IMR-90 (cell line): ENCODE results near the gene DPYSL5. TPM values are rescaled to one million over a fixed set of nuclear protein-coding genes. Genes with fewer than 3 reads are reported as not detected.

Experiments
- ATAC-seq: fragments of 200-7000 bp; cut with Tn5 transposase; 2 replicates; pipeline ENCODE4 v1.9.1; 2020; ENCODE audit warnings: low read depth, mild to moderate bottlenecking, moderate library complexity
- BruUV-seq: library from RNA; stranded (reverse); fragments of 400-500 nt; replicated peaks from 2 replicates; lab custom pipeline; 2021; lab: Mats Ljungman, UMichigan
- CTCF ChIA-PET: fragments of 300-600 bp; formaldehyde crosslinking; extraction: SDS; loops from one replicate; lab custom pipeline; 2021; ENCODE audit warnings: antibody characterized with exemption; lab: Yijun Ruan, JAX
- POLR2A ChIA-PET: fragments of 300-600 bp; sonication (Branson Sonifier 250); formaldehyde crosslinking; loops from one replicate; lab custom pipeline; 2022; ENCODE audit warnings: antibody characterized with exemption; ENCODE audit not compliant: unreplicated experiment; lab: Charles Lee
- DNase-seq: peaks from one replicate; pipeline ENCODE4 v3.0.0; 2013
- H2AFZ ChIP-seq: replicated peaks from 2 replicates; pipeline ENCODE3; 2013; ENCODE audit warnings: low read length, mild to moderate bottlenecking; ENCODE audit not compliant: poor library complexity
- H2AK5ac ChIP-seq: 2 replicates; pipeline ENCODE4 v1.6.1; 2013; ENCODE audit warnings: low read depth, low read length, inconsistent platforms
- H2AK9ac ChIP-seq: replicated peaks from 2 replicates; pipeline ENCODE3; 2013; ENCODE audit warnings: mild to moderate bottlenecking, low read depth, low read length, moderate library complexity; ENCODE audit not compliant: poor library complexity
- H2BK120ac ChIP-seq: 2 replicates; pipeline ENCODE4 v1.6.1; 2013; ENCODE audit warnings: low read depth, low read length, inconsistent platforms
- H2BK15ac ChIP-seq: 3 replicates; pipeline ENCODE4 v1.6.1; 2013; ENCODE audit warnings: low read depth, low read length, inconsistent platforms
- H2BK20ac ChIP-seq: 2 replicates; pipeline ENCODE4 v1.6.1; 2013; ENCODE audit warnings: low read depth, mild to moderate bottlenecking, inconsistent platforms, low read length, moderate library complexity
- H2BK5ac ChIP-seq: 2 replicates; pipeline ENCODE4 v1.6.1; 2013; ENCODE audit warnings: mild to moderate bottlenecking, low read depth, low read length, inconsistent platforms; ENCODE audit not compliant: poor library complexity, severe bottlenecking
- H3K14ac ChIP-seq: replicated peaks from 2 replicates; pipeline ENCODE4 v1.6.1; 2013; ENCODE audit warnings: low read depth, low read length, inconsistent platforms
- H3K18ac ChIP-seq: 2 replicates; pipeline ENCODE4 v1.6.1; 2013; ENCODE audit warnings: low read depth, low read length, control low read depth
- H3K23ac ChIP-seq: 2 replicates; pipeline ENCODE4 v1.6.1; 2013; ENCODE audit warnings: low read depth, low read length, inconsistent platforms
- H3K27ac ChIP-seq: 2 replicates; pipeline ENCODE4 v1.5.1; 2013; ENCODE audit warnings: mild to moderate bottlenecking, control low read depth, low read length; ENCODE audit not compliant: insufficient read depth
- H3K27me3 ChIP-seq: 2 replicates; pipeline ENCODE4 v1.6.1; 2013; ENCODE audit warnings: low read length; ENCODE audit not compliant: control insufficient read depth, insufficient read depth
- H3K36me3 ChIP-seq: 2 replicates; pipeline ENCODE4 v1.6.1; 2013; ENCODE audit warnings: low read length, mixed read lengths; ENCODE audit not compliant: control insufficient read depth, insufficient read depth
- H3K4ac ChIP-seq: 2 replicates; pipeline ENCODE4 v1.6.1; 2013; ENCODE audit warnings: low read depth, low read length, inconsistent platforms
- H3K4me1 ChIP-seq: 2 replicates; pipeline ENCODE4 v1.6.1; 2013; ENCODE audit warnings: low read length, mixed read lengths; ENCODE audit not compliant: control insufficient read depth, insufficient read depth
- H3K4me2 ChIP-seq: 2 replicates; pipeline ENCODE4 v1.6.1; 2013; ENCODE audit warnings: low read depth, mild to moderate bottlenecking, control low read depth, low read length, moderate library complexity
- H3K4me3 ChIP-seq: 2 replicates; pipeline ENCODE4 v1.5.1; 2013; ENCODE audit warnings: low read depth, mild to moderate bottlenecking, control low read depth, low read length, moderate library complexity; ENCODE audit not compliant: insufficient read depth
- H3K56ac ChIP-seq: 2 replicates; pipeline ENCODE4 v1.6.1; 2013; ENCODE audit warnings: low read length, inconsistent platforms; ENCODE audit not compliant: insufficient read depth; ENCODE audit errors: extremely low read depth
- H3K79me1 ChIP-seq, 2 experiments: 2 replicates each; pipeline ENCODE4 v1.6.1; 2013; ENCODE audit warnings: low read length in 2 of 2, inconsistent platforms in 1 of 2, low read depth in 1 of 2
- H3K9ac ChIP-seq: 2 replicates; pipeline ENCODE4 v1.6.1; 2013; ENCODE audit warnings: low read depth, low read length, control low read depth
- H3K9me1 ChIP-seq: 2 replicates; pipeline ENCODE4 v1.6.1; 2013; ENCODE audit warnings: low read length, inconsistent platforms; ENCODE audit not compliant: insufficient read depth
- H3K9me3 ChIP-seq: 2 replicates; pipeline ENCODE4 v1.6.1; 2013; ENCODE audit warnings: low read length; ENCODE audit not compliant: control insufficient read depth, insufficient read depth
- H4K20me1 ChIP-seq: 2 replicates; pipeline ENCODE4 v1.6.1; 2013; ENCODE audit warnings: low read length, inconsistent platforms; ENCODE audit not compliant: insufficient read depth
- H4K5ac ChIP-seq: 2 replicates; pipeline ENCODE4 v1.6.1; 2013; ENCODE audit warnings: mild to moderate bottlenecking, low read depth, low read length, control low read depth
- H4K8ac ChIP-seq, 2 experiments: 2 replicates each; pipeline ENCODE4 v1.6.1; 2013; ENCODE audit warnings: low read depth in 2 of 2, low read length in 2 of 2, control low read depth in 1 of 2, inconsistent platforms in 1 of 2
- H4K91ac ChIP-seq: 2 replicates; pipeline ENCODE4 v1.6.1; 2013; ENCODE audit warnings: low read depth, low read length, inconsistent platforms; ENCODE audit not compliant: insufficient read depth
- BHLHE40 ChIP-seq: fragments of 150-350 bp; IDR thresholded peaks from 2 replicates; pipeline ENCODE4 v1.6.1; 2016; ENCODE audit warnings: mild to moderate bottlenecking, low read depth, low read length
- CEBPB ChIP-seq: IDR thresholded peaks from 2 replicates; pipeline ENCODE4 v1.6.1; 2012; ENCODE audit warnings: low read depth, low read length, improper control_type of control experiment
- CHD1 ChIP-seq: IDR thresholded peaks from 2 replicates; pipeline ENCODE4 v1.6.1; 2012; ENCODE audit warnings: low read depth, low read length, improper control_type of control experiment
- FOS ChIP-seq: fragments of 150-350 bp; IDR thresholded peaks from 2 replicates; pipeline ENCODE4 v1.6.1; 2016; ENCODE audit warnings: low read depth, low read length
- MAFK ChIP-seq: IDR thresholded peaks from 2 replicates; pipeline ENCODE4 v1.6.1; 2012; ENCODE audit warnings: low read depth, low read length, improper control_type of control experiment
- MAZ ChIP-seq: IDR thresholded peaks from 2 replicates; pipeline ENCODE4 v1.6.1; 2012; ENCODE audit warnings: low read depth, mild to moderate bottlenecking, low read length, improper control_type of control experiment, moderate library complexity, borderline replicate concordance
- MXI1 ChIP-seq: IDR thresholded peaks from 2 replicates; pipeline ENCODE4 v1.6.1; 2012; ENCODE audit warnings: low read depth, mild to moderate bottlenecking, low read length, moderate library complexity, borderline replicate concordance
- NFE2L2 ChIP-seq: fragments of 150-350 bp; IDR thresholded peaks from 2 replicates; pipeline ENCODE4 v1.6.1; 2016; ENCODE audit warnings: low read depth, mild to moderate bottlenecking, low read length
- POLR2A ChIP-seq: IDR thresholded peaks from 2 replicates; pipeline ENCODE4 v1.6.1; 2012; ENCODE audit warnings: mild to moderate bottlenecking, low read depth, low read length
- RAD21 ChIP-seq: IDR thresholded peaks from 2 replicates; pipeline ENCODE4 v1.6.1; 2012; ENCODE audit warnings: low read length, improper control_type of control experiment
- RCOR1 ChIP-seq: IDR thresholded peaks from 2 replicates; pipeline ENCODE4 v1.6.1; 2012; ENCODE audit warnings: mild to moderate bottlenecking, low read length, improper control_type of control experiment; ENCODE audit not compliant: insufficient replicate concordance
- RFX5 ChIP-seq: IDR thresholded peaks from 2 replicates; pipeline ENCODE4 v1.8.0; 2012; ENCODE audit warnings: low read depth, mild to moderate bottlenecking, low read length, moderate library complexity
- SMC3 ChIP-seq: fragments of 150-350 bp; IDR thresholded peaks from 2 replicates; pipeline ENCODE4 v1.6.1; 2016; ENCODE audit warnings: low read depth, mild to moderate bottlenecking, antibody characterized with exemption, low read length, moderate library complexity
- WGBS, 2 experiments: methylation state at CpG; one replicate each; pipeline versions ENCODE4 v1.1.5 to v1.1.7; 2013; ENCODE audit warnings: missing lambda C conversion rate in 2 of 2; ENCODE audit not compliant: insufficient read length in 1 of 2; ENCODE audit errors: extremely low coverage in 2 of 2; 5-methylcytosine and 5-hydroxymethylcytosine counted together
- dilution Hi-C: fragments of 300-500 bp; cut with HindIII; formaldehyde crosslinking; loops from one replicate; pipeline ENCODE4 v1.14.3; 2018; ENCODE audit warnings: low sequenced_read_pairs; ENCODE audit not compliant: unreplicated experiment
- in situ Hi-C: fragments of 300-500 bp; cut with MboI; formaldehyde crosslinking; loops from 3 replicates; pipeline ENCODE4 v1.14.3; 2019; ENCODE audit warnings: low sequenced_read_pairs, inconsistent platforms, mixed read lengths
- intact Hi-C: fragments of 100-400 bp; cut with micrococcal nuclease; formaldehyde crosslinking; loops from 2 replicates; pipeline ENCODE4 v1.10.0; 2022
- polyA plus RNA-seq, 3 experiments: library from polyadenylated mRNA; depleted of rRNA; stranded (reverse); fragments of >200 nt; gene quantifications; 2 replicates each; pipeline ENCODE4 v1.2.3, GENCODE V29; 2012; ENCODE audit warnings: low replicate concordance in 1 of 3
- total RNA-seq: library from RNA; depleted of rRNA; stranded (reverse); fragments of >200 nt; gene quantifications from 2 replicates; pipeline ENCODE4 v1.2.3, GENCODE V29; 2012
- TF ChIP-seq, protein P1 (sequence below): fragments of 150-350 bp; IDR thresholded peaks from 2 replicates; pipeline ENCODE4 v1.6.1; 2017; ENCODE audit warnings: mild to moderate bottlenecking, antibody characterized with exemption, low read length, low read depth
- TF ChIP-seq, protein P2 (sequence below): fragments of 150-350 bp; IDR thresholded peaks from 2 replicates; pipeline ENCODE4 v1.6.1; 2016; ENCODE audit warnings: low read depth, mild to moderate bottlenecking, low read length, moderate library complexity, borderline replicate concordance
- TF ChIP-seq, protein P3 (sequence below): conservative IDR thresholded peaks from 2 replicates; pipeline ENCODE4 v1.5.1; 2012; ENCODE audit warnings: mild to moderate bottlenecking, low read depth, low read length, improper control_type of control experiment

DPYSL5 gene
- total and polyA plus RNA-seq, 2 of the 4 experiments (the other 2 are of a cell fraction), result not detected

DNA sequence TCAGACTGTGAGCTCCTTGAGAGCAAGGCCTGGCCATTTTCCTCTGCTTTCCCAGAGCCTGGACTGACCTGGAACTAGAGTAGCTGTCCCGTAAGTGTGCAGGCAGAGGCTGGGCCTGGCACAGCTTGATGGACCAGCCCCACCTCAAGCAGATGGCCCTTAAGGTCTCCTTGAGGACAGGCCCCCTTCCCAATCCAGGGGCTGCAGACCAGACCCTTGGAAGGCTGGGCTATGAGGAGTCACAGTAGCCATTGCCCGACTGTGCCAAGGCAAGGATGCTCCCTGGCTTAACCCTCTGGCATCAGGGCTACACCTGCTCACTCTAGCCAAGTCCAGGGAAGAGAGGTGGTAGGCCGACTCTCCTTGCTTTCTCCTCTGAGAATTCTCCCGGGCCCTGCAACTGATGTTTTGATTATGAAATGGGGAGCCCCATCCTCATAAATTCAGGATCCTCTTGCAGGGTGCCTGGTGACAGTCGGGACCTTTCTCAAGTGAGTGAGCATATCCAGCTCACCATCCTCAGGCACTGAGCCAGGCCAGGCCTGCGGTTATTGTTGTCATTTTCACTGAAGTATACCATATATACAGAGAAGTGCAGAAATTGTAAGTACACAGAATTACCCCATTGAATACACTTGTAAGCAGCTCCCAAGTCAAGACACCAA is 51.7 kb downstream of the DPYSL5 start:
- Histone ChIP-seq H3K56ac (no peak overlapping the region), H4K91ac (no peak overlapping the region), H3K36me3 (no peaks in the 10 kb centered on the region), H4K8ac (no peak overlapping the region), H3K4me3 (no peak overlapping the region), H3K4me2 (no peak overlapping the region), H2BK5ac (no peak overlapping the region), H3K14ac (no peak overlapping the region), H4K20me1 (no peaks in the 10 kb centered on the region), H3K18ac (no peak overlapping the region), H3K4ac (no peak overlapping the region), H3K27ac (no peak overlapping the region), H3K9ac (no peak overlapping the region), H2BK20ac (no peak overlapping the region), H3K27me3 (peaks cover 53% of the 10 kb centered on the region), H3K9me3 (0 out of 2 replicates have a peak, but pooled peaks cover 2% of the 10 kb centered on the region), H3K23ac (no peak overlapping the region), H3K9me1 (no peaks in the 10 kb centered on the region), H2AFZ (no peak overlapping the region), H2AK9ac (no peak overlapping the region), H4K5ac (no peak overlapping the region), H3K79me1 (no peaks in the 10 kb centered on the region), H3K4me1 (no peaks in the 10 kb centered on the region), H2AK5ac (no peak overlapping the region), H2BK15ac (no peak overlapping the region), H2BK120ac (no peak overlapping the region)
- TF ChIP-seq CHD1 (no peak), RCOR1 (no peak), FOS (no peak), MAFK (no peak), SMC3 (no peak), RAD21 (no peak), CEBPB (no peak), RFX5 (no peak), BHLHE40 (no peak), POLR2A (no peak), NFE2L2 (no peak), MXI1 (no peak), MAZ (no peak)
- TF ChIP-seq, protein P1, sequence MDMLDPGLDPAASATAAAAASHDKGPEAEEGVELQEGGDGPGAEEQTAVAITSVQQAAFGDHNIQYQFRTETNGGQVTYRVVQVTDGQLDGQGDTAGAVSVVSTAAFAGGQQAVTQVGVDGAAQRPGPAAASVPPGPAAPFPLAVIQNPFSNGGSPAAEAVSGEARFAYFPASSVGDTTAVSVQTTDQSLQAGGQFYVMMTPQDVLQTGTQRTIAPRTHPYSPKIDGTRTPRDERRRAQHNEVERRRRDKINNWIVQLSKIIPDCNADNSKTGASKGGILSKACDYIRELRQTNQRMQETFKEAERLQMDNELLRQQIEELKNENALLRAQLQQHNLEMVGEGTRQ, result no peak
- TF ChIP-seq, protein P2, sequence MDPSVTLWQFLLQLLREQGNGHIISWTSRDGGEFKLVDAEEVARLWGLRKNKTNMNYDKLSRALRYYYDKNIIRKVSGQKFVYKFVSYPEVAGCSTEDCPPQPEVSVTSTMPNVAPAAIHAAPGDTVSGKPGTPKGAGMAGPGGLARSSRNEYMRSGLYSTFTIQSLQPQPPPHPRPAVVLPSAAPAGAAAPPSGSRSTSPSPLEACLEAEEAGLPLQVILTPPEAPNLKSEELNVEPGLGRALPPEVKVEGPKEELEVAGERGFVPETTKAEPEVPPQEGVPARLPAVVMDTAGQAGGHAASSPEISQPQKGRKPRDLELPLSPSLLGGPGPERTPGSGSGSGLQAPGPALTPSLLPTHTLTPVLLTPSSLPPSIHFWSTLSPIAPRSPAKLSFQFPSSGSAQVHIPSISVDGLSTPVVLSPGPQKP, result no peak
- TF ChIP-seq, protein P3, sequence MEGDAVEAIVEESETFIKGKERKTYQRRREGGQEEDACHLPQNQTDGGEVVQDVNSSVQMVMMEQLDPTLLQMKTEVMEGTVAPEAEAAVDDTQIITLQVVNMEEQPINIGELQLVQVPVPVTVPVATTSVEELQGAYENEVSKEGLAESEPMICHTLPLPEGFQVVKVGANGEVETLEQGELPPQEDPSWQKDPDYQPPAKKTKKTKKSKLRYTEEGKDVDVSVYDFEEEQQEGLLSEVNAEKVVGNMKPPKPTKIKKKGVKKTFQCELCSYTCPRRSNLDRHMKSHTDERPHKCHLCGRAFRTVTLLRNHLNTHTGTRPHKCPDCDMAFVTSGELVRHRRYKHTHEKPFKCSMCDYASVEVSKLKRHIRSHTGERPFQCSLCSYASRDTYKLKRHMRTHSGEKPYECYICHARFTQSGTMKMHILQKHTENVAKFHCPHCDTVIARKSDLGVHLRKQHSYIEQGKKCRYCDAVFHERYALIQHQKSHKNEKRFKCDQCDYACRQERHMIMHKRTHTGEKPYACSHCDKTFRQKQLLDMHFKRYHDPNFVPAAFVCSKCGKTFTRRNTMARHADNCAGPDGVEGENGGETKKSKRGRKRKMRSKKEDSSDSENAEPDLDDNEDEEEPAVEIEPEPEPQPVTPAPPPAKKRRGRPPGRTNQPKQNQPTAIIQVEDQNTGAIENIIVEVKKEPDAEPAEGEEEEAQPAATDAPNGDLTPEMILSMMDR, result no peak
- dilution Hi-C loops, result no loop called here
- no peak for ATAC-seq
- CTCF ChIA-PET, result interaction anchor here (0.7 kb wide), 1 partner anchor 41 kb away, joined by 3 read pairs; no protein-coding TSS in a partner anchor
- intact Hi-C loops, result loop anchor here (5.0 kb wide), 1 partner anchor 37 kb away; no protein-coding TSS in a partner anchor
- no peak for DNase-seq
- no TSS peak for BruUV-seq
- POLR2A ChIA-PET, result no interaction called here
- no CpG with 5 or more reads among the region's 6 CpGs for whole genome bisulfite sequencing, 2 experiments
- in situ Hi-C loops, result no loop called here
